Mesenchymal stem cell (in vitro differentiated cells and primary cell): ENCODE results near the gene ARL8A.
"Not testable (repeated sequence)": the region's sequence is repeated elsewhere in the genome, so short reads cannot be mapped to it uniquely, and the experiment has no call there.

ENCODE experiments used
- DNase-seq: peaks from one replicate; pipeline ENCODE4 v3.0.0-alpha.2; 2013
- H2AFZ ChIP-seq: one replicate; pipeline ENCODE4 v1.6.1; 2013; ENCODE audit warnings: low read depth, mild to moderate bottlenecking, control low read depth, inconsistent platforms, low read length, moderate library complexity
- H2AK5ac ChIP-seq: 2 replicates; pipeline ENCODE4 v1.6.1; 2013; ENCODE audit warnings: low read length, moderate library complexity, mild to moderate bottlenecking, inconsistent platforms; ENCODE audit not compliant: severe bottlenecking
- H2BK120ac ChIP-seq: one replicate; pipeline ENCODE4 v1.6.1; 2013; ENCODE audit warnings: low read depth, mild to moderate bottlenecking, inconsistent platforms, low read length, moderate library complexity
- H2BK12ac ChIP-seq, 2 experiments: one replicate each; pipeline ENCODE4 v1.6.1; 2013; ENCODE audit warnings: inconsistent platforms in 2 of 2, low read length in 2 of 2, mild to moderate bottlenecking in 2 of 2, moderate library complexity in 2 of 2, control low read depth in 1 of 2
- H2BK15ac ChIP-seq: one replicate; pipeline ENCODE4 v1.6.1; 2013; ENCODE audit warnings: mild to moderate bottlenecking, low read depth, inconsistent platforms; ENCODE audit not compliant: poor library complexity, severe bottlenecking
- H2BK5ac ChIP-seq: 2 replicates; pipeline ENCODE4 v1.6.1; 2013; ENCODE audit warnings: low read depth, mild to moderate bottlenecking, low read length, control low read depth, inconsistent platforms; ENCODE audit not compliant: poor library complexity, severe bottlenecking
- H3K14ac ChIP-seq, 2 experiments: one replicate each; pipeline ENCODE4 v1.6.1; 2013; ENCODE audit warnings: inconsistent platforms in 2 of 2, low read length in 2 of 2, control low read depth in 1 of 2, mild to moderate bottlenecking in 1 of 2, moderate library complexity in 1 of 2
- H3K18ac ChIP-seq, 2 experiments: one replicate each; pipeline ENCODE4 v1.6.1; 2013; ENCODE audit warnings: inconsistent platforms in 2 of 2, low read length in 2 of 2, control low read depth in 1 of 2, low read depth in 1 of 2, mild to moderate bottlenecking in 1 of 2
- H3K23ac ChIP-seq, 2 experiments: one replicate each; pipeline ENCODE4 v1.6.1; 2013; ENCODE audit warnings: inconsistent platforms in 2 of 2, low read length in 2 of 2, mild to moderate bottlenecking in 2 of 2, moderate library complexity in 2 of 2, control low read depth in 1 of 2
- H3K27ac ChIP-seq: 2 replicates; pipeline ENCODE4 v1.5.1; 2013; ENCODE audit warnings: mild to moderate bottlenecking, moderate library complexity, low read length, control low read depth, inconsistent platforms; ENCODE audit not compliant: poor library complexity, severe bottlenecking
- H3K27me3 ChIP-seq, 2 experiments: 2 replicates each; pipeline versions ENCODE4 v1.6.1 to v1.7.0; 2013; ENCODE audit warnings: low read length in 2 of 2, mild to moderate bottlenecking in 2 of 2, moderate library complexity in 2 of 2, control low read depth in 1 of 2, inconsistent platforms in 1 of 2; ENCODE audit not compliant: control insufficient read depth in 1 of 2, insufficient read depth in 1 of 2
- H3K36me3 ChIP-seq, 2 experiments: 2 replicates each; pipeline versions ENCODE4 v1.6.1 to v1.7.0; 2013; ENCODE audit warnings: low read length in 2 of 2, control low read depth in 1 of 2, inconsistent platforms in 1 of 2, low read depth in 1 of 2, mild to moderate bottlenecking in 1 of 2; ENCODE audit not compliant: insufficient read depth in 2 of 2, control insufficient read depth in 1 of 2
- H3K4ac ChIP-seq, 2 experiments: one replicate each; pipeline ENCODE4 v1.6.1; 2013; ENCODE audit warnings: inconsistent platforms in 2 of 2, low read length in 2 of 2, mild to moderate bottlenecking in 2 of 2, moderate library complexity in 2 of 2, control low read depth in 1 of 2, low read depth in 1 of 2
- H3K4me1 ChIP-seq: 2 replicates; pipeline ENCODE4 v1.6.1; 2013; ENCODE audit warnings: low read depth, low read length, control low read depth; ENCODE audit not compliant: control insufficient read depth, insufficient read depth
- H3K4me2 ChIP-seq: 2 replicates; pipeline ENCODE4 v1.6.1; 2013; ENCODE audit warnings: low read length, mild to moderate bottlenecking, inconsistent platforms; ENCODE audit not compliant: poor library complexity, severe bottlenecking
- H3K4me3 ChIP-seq, 2 experiments: 2 replicates each; pipeline versions ENCODE4 v1.5.1 to v1.7.0; 2013; ENCODE audit warnings: low read length in 2 of 2, mild to moderate bottlenecking in 2 of 2, control low read depth in 1 of 2, low read depth in 1 of 2; ENCODE audit not compliant: insufficient read depth in 1 of 2
- H3K79me1 ChIP-seq: replicated peaks from 2 replicates; pipeline ENCODE4 v1.6.1; 2013; ENCODE audit warnings: mild to moderate bottlenecking, control low read depth, low read length, inconsistent platforms; ENCODE audit not compliant: poor library complexity, severe bottlenecking
- H3K9ac ChIP-seq: 2 replicates; pipeline ENCODE4 v1.7.0; 2013; ENCODE audit warnings: mild to moderate bottlenecking, low read length, moderate library complexity
- H3K9me3 ChIP-seq: 2 replicates; pipeline ENCODE4 v1.7.0; 2013; ENCODE audit warnings: mild to moderate bottlenecking, low read length; ENCODE audit not compliant: control insufficient read depth
- H4K8ac ChIP-seq: one replicate; pipeline ENCODE4 v1.6.1; 2013; ENCODE audit warnings: inconsistent platforms, mild to moderate bottlenecking, low read length, moderate library complexity
- H4K91ac ChIP-seq: one replicate; pipeline ENCODE4 v1.6.1; 2013; ENCODE audit warnings: mild to moderate bottlenecking, low read length, inconsistent platforms
- WGBS: methylation state at CpG from one replicate; pipeline ENCODE4 v1.1.7; 2013; ENCODE audit warnings: mixed read lengths; 5-methylcytosine and 5-hydroxymethylcytosine counted together

The ARL8A gene

GRCh38 chr1:202145744-202146140 is 1.2 kb upstream of the ARL8A start:
- H3K14ac ChIP-seq, DNase-seq, H4K91ac ChIP-seq, H3K9me3 ChIP-seq, H2AFZ ChIP-seq, H4K8ac ChIP-seq, H3K4me2 ChIP-seq, H3K79me1 ChIP-seq, H2BK12ac ChIP-seq, H3K4ac ChIP-seq, H2BK120ac ChIP-seq, H2BK5ac ChIP-seq, H3K18ac ChIP-seq, H2AK5ac ChIP-seq, H3K27me3 ChIP-seq, H3K36me3 ChIP-seq, H2BK15ac ChIP-seq, H3K23ac ChIP-seq, H3K27ac ChIP-seq: not testable (repeated sequence)
- Histone ChIP-seq H3K9ac (peak overlapping the region; percentile 88), H3K4me1 (peaks cover 14% of the 10 kb centered on the region), H3K4me3 (peak overlapping the region in 1 of 2 experiments; percentile 97)
- 97% methylated on average over 8 of the region's 8 CpGs for WGBS

- WGBS, result 6% methylated on average over 6 of the region's 13 CpGs
- Histone ChIP-seq H3K18ac (peak overlapping the region; percentile 80 to 92), H2AK5ac (no peak overlapping the region), H2BK15ac (peak overlapping the region; percentile 90), H3K27ac (no peak overlapping the region), H3K4me2 (peak overlapping the region; percentile 71), H2AFZ (peak overlapping the region; percentile 87), H3K23ac (peak overlapping the region in 1 of 2 experiments; percentile 86), H2BK120ac (no peak overlapping the region), H2BK5ac (no peak overlapping the region), H3K36me3 (peaks cover 0 to 4% of the 10 kb centered on the region in 2 experiments), H3K4me3 (peak overlapping the region; percentile 93 to 97), H3K9me3 (no peaks in the 10 kb centered on the region), H2BK12ac (peak overlapping the region in 1 of 2 experiments; percentile 19), H4K91ac (peak overlapping the region; percentile 43), H3K14ac (peak overlapping the region in 1 of 2 experiments; percentile 73), H3K27me3 (no peaks in the 10 kb centered on the region), H3K79me1 (peaks cover 8% of the 10 kb centered on the region), H4K8ac (peak overlapping the region; percentile 78), H3K9ac (peak overlapping the region; percentile 88), H3K4me1 (peaks cover 14% of the 10 kb centered on the region), H3K4ac (peak overlapping the region; percentile 84 to 86)
- DNase-seq, result no peak
These were observed 669 bp upstream of the ARL8A start for GRCh38 chr1:202145068-202145743.

- peak overlapping the region; percentile 87 for H4K8ac ChIP-seq
- H4K91ac ChIP-seq, result peak overlapping the region; percentile 93
- no peaks in the 10 kb centered on the region for H3K9me3 ChIP-seq
- WGBS, result 1% methylated on average over 50 of the region's 58 CpGs
- peak overlapping the region; percentile 93 to 97 for H3K4me3 ChIP-seq
- H3K27me3 ChIP-seq, result no peaks in the 10 kb centered on the region
- peak overlapping the region; percentile 52 for H2BK5ac ChIP-seq
- peak overlapping the region; percentile 87 for H2AFZ ChIP-seq
- no peak overlapping the region for H2AK5ac ChIP-seq
- H2BK15ac ChIP-seq, result peak overlapping the region; percentile 16
- H3K18ac ChIP-seq, result peak overlapping the region; percentile 96 to 97
- peak overlapping the region; percentile 88 for H3K9ac ChIP-seq
- H2BK12ac ChIP-seq, result peak overlapping the region in 1 of 2 experiments; percentile 83
- H3K23ac ChIP-seq, result peak overlapping the region in 1 of 2 experiments; percentile 94
- DNase-seq, result peak; percentile 29
- H3K79me1 ChIP-seq, result peaks cover 10% of the 10 kb centered on the region
- H3K4ac ChIP-seq, result peak overlapping the region; percentile 93 to 99
- H2BK120ac ChIP-seq, result peak overlapping the region; percentile 11
- H3K4me1 ChIP-seq, result peaks cover 14% of the 10 kb centered on the region
- peaks cover 2 to 4% of the 10 kb centered on the region in 2 experiments for H3K36me3 ChIP-seq
- peak overlapping the region in 1 of 2 experiments; percentile 98 for H3K14ac ChIP-seq
- H3K4me2 ChIP-seq, result peak overlapping the region; percentile 69
- peak overlapping the region; percentile 31 for H3K27ac ChIP-seq
These were observed 652 bp downstream of the ARL8A start for GRCh38 chr1:202143768-202144401.
